Measurements from ENCODE around the gene UGT1A6.

GRCh38 chr2:233802132-233802815 is 109.6 kb downstream of the UGT1A6 start:
- TF ChIP-seq POLR2A (IDR thresholded peaks at IDR 0.05; ENCODE audit: low read length) (no peak), CTCF (IDR thresholded peaks at IDR 0.05) (no peak), MAZ (IDR thresholded peaks at IDR 0.05; ENCODE audit: borderline replicate concordance, low read depth, low read length) (no peak), POLR2AphosphoS2 (conservative IDR thresholded peaks at IDR 0.05; ENCODE audit: low read length) (no peak), FOSB (CRISPR knock-in tag; IDR thresholded peaks at IDR 0.05) (no peak), MAFK (IDR thresholded peaks at IDR 0.05; ENCODE audit: partially characterized antibody) (no peak), PHF8 (IDR thresholded peaks at IDR 0.05; ENCODE audit: borderline replicate concordance, low read depth) (no peak), ELK1 (IDR thresholded peaks at IDR 0.05; ENCODE audit: low read depth, low read length) (no peak)

Measured in A549 (cell line).